Suppressor macrophage treated with lipopolysaccharide for 1 hour (primary cell): ENCODE data around the gene MUS81.
"Not testable (repeated sequence)": the region's sequence is repeated elsewhere in the genome, so short reads cannot be mapped to it uniquely, and the experiment has no call there.

Experiments
- DNase-seq, 3 donors: peaks; one replicate each; pipeline ENCODE4 v3.0.0-alpha.2; 2020 to 2022

The MUS81 gene

DNA sequence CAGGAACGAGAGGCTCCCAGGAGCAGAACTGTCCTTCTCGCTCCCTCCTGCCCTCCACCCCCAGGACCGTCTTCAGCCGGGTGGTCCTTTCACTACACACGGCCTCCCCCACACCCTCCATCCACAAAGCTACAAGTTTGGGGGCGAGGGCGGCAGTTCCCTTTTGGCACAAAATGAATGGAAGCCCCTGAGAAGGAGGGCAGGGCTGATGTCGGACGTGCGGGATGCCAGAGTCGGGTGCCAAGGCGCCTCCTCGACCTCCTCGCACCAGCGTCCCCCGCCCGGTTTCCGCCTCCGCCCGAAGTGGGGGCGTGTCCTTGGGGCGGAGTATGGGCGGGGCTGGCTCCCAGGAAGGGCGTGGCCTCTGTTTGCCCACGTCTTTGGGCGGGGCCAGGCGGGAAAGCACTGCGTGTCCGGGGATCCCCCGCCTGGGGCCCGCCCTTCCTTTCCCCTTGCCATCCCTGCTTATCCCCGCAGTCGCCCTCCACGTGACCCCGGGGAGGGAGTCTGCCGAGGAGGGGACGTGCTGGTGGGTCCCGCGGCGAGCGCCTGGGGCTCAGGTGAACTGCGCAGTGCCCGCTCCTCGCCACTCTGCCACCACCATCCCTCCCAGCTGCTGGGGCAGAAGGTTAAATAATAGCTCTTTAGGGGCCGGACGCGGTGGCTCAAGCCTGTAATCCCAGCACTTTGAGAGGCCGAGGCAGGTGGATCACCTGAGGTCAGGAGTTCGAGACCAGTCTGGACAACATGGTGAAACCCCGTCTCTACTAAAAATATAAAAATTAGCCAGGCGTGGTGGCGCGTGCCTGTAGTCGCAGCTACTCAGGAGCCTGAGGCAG is 13.3 kb downstream of the MUS81 start:
- peak; percentile 95 to 99 (median 97) for DNase-seq

DNA sequence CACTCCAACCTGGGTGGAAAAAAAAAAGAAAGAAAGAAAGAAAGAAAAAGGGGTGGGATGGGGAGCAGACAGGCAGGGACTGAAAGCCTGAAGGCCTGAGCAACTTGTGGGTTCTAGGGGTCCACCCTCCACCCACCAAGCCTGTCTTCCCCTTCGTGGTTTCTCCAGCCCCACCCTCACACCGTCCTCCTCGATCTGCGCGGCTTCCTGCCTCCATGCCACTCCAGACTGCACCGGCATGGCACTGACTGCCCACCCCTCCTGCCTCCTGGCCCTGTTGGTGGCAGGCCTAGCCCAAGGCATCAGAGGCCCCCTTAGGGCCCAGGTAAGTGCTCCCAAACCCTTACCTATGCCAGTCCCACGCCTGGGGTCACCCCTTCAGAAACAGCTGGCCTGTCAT is 19.4 kb downstream of the MUS81 start, which contains the start of gene CTSW:
Gene CTSW (plus strand): TSS at position 221 of the 400 bp plus-strand sequence. CDS start 18 bp downstream, at position 239.
- no peak for DNase-seq

DNA sequence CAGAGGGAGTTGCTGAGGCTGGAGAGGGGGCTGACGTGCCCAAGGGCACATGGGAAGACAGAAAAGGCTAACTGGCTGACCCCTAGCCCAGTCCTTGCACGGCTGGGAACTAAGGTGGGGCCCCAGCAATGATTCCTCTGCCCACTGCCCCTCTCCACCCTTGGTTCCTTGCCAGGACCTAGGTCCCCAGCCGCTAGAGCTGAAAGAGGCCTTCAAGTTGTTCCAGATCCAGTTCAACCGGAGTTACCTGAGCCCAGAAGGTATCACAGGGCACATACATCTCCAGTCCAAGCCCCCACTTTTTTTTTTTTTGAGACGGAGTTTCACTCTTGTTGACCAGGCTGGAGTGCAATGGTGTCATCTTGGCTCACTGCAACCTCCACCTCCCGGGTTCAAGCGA is 19.8 kb downstream of the MUS81 start:
- DNase-seq, result no peak

DNA sequence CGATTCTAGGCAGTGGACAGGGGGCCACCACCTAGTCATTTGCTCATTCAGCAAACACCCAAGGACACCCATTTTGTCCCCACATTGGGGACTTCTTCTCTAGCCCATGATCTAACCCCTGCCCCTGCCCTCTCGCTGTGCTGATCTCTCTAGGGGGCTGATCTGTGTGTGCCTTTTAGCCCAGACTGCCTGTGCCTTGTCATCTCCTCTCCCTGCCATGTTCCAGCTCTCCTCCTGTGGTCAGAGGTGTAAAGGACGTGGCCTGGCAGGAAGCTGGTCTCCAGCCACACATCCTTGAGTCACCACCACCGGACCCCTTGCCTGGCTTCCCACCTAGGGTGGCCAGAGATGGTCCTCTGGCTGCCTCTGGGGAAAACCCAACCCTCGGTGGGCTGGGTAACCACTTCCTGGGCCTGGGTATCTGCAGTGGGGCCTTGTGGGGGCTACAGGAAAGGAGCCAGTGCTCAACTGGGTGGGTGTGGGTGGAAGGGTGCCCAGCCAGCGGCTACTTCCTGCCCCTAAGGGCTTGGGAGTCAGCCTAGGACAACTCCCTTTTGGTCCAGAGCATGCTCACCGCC is 20.7 kb downstream of the MUS81 start:
- no peak for DNase-seq

DNA sequence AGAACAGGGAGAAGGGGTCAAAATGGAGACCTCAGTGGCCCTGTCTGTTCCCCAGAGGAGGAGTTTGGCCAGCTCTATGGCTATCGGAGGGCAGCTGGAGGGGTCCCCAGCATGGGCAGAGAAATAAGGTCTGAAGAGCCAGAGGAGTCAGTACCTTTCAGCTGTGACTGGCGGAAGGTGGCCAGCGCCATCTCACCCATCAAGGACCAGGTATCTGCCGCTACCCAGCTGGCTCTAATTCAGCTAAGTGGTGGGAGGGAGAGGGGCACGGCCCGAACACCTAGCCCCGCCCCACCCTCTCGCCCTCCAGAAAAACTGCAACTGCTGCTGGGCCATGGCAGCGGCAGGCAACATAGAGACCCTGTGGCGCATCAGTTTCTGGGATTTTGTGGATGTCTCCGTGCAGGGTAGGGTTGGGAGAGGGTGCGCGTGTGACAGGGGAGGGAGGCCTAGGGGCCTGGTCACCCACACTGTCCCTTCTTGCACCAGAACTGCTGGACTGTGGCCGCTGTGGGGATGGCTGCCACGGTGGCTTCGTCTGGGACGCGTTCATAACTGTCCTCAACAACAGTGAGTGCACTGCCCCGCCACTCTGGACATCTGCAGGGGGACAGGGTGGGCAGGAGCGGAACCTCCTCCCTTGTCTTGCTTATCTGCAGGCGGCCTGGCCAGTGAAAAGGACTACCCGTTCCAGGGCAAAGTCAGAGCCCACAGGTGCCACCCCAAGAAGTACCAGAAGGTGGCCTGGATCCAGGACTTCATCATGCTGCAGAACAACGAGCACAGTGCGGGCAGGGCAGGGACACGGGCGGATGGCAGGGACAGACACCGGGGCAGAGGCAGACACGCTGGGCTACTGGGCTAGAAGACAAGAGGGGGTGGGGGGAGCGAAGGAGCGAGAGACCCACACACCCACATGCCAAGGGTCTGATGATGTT is 22.2 kb downstream of the MUS81 start:
- no peak for DNase-seq

DNA sequence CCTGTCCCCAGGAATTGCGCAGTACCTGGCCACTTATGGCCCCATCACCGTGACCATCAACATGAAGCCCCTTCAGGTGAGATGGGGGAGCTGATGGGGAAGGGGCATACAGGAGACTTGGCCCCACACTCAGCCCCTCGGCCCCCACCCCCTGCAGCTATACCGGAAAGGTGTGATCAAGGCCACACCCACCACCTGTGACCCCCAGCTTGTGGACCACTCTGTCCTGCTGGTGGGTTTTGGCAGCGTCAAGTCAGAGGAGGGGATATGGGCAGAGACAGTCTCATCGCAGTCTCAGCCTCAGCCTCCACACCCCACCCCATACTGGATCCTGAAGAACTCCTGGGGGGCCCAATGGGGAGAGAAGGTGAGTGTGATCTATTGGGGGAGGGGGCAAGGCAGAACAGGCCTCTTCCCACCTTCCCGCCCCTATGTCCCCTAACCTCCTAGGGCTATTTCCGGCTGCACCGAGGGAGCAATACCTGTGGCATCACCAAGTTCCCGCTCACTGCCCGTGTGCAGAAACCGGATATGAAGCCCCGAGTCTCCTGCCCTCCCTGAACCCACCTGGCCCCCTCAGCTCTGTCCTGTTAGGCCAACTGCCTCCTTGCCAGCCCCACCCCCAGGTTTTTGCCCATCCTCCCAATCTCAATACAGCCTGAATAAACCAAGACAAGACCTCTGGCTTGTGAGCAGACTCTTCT is 23.0 kb downstream of the MUS81 start:
- no peak for DNase-seq

DNA sequence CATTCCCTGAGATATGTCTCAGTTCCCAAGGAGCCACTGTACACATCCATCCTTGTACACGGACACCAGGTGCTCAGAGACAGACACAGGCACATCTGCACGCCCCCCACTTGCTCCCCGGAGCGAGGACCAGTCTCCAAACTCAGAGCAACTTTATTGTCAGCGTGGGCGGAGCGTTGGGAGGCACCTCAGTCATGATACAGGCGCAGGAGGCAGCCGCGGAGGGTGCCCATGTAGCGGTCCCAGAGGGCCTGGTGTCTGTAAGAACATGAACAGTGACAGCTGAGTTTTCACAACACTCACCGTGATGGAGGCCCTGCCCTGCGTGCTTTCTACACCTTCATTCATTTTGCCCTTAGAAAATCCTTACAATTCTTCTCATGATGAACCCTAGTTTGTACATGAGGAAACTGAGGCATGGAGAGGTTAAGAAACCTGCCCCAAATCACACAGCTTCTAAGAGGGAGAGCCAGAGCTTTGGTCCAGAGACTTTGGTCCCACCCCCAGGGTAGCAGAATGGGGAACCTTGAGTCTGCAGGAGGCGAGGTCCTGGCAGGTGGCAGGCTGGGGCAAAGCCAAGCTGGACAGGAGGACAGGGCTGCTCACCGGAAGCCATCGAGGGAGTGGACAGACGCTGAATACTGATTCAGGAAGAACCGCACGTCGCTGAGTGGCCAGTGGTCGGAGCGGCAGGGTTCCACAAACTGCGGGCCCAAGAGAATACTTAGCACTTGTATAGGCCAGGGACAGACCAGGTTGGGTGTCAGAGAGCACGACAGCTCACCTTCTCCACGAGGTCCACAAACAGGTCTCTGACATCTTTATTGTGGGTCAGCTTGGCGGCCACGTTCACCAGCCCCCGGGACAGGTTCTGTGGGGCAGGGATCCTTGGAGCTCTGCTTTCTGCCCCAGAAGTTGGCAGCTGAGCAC is 23.8 kb downstream of the MUS81 start:
- no peak for DNase-seq

DNA sequence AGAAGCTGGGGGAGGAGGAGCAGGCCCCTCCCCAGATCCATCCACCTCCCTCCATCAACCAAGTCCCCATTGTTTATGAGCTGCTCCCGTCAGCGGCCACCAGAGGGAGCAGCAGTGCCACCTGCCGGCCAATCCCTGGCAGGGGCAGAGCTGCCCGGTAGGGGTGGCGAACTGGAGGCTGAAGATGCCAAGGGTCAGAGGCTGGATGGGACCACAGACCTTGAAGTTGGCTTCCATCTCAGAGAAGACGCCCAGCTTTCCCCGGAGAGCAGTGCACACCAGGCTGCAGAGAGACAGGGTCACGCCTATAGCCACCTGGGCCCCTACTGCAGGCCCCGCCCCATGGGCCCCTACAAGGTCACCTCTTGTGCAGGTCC is 24.5 kb downstream of the MUS81 start:
- peak; percentile 88 to 92 (median 90) for DNase-seq

DNA sequence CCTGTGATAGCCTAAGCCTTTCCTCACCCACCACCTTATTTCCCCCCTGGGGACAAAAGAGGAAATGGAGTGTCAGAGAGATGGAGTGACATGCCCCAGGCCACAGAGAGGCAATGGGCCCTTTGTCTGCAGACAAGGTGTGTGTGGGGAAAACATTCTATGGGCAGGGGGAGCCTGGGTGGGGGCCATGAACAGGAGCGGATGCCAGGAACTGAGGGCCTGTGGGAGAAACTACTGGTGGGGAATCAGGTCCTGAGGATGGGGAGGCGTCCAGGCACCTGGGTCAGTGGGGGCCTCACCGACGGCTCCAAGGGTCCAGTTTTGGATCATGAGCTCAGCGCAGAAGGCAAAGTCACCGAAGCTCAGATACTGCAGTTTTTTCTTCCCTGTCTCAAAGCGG is 25.0 kb downstream of the MUS81 start:
- no peak for DNase-seq

DNA sequence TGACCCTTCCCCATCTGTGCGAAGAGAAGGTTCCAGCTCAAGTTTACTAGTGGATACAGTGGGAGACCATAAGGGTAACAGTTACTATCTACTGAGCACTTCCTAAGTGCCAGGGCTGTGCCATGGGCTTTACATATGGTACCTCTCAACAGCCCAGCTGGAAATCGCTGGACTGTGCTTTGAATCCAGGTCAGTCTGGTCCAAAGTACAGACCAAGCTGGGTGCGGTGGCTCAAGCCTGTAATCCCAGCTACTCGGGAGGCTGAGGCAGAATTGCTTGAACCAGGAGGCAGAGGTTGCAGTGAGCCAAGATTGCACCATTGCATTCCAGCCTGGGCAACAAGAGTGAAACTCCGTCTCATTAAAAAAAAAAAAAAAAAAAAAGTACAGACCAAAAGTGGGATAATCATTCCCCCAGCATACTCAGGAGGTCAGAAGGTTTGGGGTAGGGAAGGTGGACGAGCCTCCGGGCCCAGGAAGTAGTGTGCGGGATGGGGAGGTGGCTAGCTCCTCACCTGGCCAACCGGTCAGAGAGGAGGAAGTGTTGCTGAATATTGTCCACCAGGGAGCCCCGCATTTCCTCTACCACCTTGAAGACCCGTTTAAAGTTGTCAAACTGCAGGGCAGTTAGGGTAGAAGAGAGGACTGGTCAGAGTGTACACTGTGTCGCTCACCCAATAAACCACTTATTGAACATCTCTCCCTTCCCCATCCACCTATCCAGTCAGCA is 25.7 kb downstream of the MUS81 start:
- no peak for DNase-seq

DNA sequence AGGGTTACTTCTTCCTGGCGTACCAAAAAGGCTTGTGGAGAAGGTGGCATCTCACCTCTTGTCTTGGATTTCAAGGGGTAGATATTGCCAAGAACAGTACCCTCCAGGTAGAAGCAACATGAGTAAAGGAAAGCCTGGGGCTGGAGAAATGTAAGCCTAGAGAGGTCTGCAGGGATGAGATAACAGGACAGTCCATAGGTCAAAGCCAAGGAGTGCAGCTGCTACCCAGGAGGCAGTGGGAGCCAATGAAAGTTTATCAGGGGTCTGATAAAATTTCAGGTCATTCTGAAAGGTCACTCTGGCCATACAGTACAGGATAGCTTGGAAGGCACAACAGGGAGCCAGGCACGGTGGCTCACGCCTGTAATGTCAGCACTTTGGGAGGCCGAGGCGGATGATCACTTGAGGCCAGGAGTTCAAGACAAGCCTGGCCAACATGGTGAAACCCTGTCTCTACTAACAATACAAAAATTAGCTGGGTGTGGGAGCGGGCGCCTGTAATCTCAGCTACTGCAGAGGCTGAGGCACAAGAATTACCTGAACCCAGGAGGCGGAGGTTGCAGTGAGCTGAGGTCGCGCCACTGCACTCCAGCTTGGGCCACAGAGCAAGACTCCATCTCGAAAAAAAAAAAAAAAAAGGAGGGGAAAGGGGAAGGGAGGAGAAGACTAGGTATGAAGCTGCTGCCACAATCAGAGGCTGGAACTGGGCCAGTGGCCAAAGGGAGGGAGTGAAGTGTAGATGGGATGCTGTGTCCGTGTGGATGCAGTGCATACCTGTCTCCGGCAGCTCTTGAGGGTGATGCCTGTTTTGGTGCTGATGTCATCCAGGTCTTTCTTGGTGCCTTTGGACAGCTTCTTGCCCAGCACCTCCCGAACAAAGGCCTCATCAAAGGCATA is 26.8 kb downstream of the MUS81 start:
- no peak for DNase-seq

DNA sequence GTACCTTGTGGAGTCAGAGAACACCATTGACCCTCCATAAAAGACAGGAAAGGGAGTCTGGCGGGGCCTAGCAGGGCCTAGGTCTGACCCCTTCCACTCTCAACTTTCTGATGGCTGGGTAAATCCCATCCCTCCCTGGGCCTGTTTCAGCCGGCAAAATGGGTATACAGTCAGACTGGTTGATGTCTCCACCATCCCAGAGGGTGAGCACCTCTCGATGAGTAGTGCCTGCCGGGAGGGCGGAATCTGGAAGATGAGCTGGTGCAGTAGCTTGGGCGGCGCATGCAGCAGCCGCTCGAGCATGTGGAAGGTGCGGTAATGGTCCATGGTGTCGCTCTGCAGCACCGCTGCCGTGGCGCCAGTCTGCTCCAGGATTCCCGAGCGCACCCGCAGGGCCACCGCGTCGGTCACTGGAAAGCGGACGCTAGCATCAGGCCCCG is 27.5 kb downstream of the MUS81 start:
- no peak for DNase-seq

DNA sequence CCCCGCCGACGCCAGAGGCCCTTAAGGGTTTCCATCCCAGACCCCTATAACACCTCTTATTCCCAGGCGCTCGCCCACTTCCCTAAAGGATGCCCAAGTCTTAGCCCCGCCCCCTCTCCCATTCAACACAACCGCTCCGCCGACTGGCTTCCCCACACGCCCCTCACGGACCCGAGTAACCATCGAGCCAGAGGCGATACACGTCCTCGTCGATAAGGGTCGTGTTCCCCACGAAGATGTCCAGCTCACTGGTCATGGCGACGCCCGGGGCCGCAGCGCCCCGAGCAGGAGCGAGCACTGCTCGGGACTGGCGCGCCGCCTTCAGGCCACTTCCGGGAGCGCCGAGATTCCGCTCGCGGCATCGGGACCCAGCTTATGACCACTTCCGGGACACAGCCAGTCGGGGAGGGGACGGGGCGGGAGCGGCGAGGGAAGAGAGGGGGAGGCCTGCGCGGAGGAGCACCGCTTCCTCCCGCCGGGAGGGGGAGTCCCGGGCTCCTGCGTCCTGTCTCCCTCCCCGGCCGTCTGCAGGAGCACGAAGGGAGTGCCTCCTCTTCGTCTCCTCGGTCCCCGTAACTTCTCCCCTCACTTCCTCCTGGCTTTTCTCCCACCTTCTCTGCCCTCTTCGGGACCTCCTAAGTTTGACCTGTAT is 28.1 kb downstream of the MUS81 start, which contains the start of gene FIBP:
Gene FIBP (minus strand): TSS at position 309 of the 652 bp plus-strand sequence. CDS start 53 bp downstream, at position 256.
- peak; percentile 96 to 99 (median 98) for DNase-seq

DNA sequence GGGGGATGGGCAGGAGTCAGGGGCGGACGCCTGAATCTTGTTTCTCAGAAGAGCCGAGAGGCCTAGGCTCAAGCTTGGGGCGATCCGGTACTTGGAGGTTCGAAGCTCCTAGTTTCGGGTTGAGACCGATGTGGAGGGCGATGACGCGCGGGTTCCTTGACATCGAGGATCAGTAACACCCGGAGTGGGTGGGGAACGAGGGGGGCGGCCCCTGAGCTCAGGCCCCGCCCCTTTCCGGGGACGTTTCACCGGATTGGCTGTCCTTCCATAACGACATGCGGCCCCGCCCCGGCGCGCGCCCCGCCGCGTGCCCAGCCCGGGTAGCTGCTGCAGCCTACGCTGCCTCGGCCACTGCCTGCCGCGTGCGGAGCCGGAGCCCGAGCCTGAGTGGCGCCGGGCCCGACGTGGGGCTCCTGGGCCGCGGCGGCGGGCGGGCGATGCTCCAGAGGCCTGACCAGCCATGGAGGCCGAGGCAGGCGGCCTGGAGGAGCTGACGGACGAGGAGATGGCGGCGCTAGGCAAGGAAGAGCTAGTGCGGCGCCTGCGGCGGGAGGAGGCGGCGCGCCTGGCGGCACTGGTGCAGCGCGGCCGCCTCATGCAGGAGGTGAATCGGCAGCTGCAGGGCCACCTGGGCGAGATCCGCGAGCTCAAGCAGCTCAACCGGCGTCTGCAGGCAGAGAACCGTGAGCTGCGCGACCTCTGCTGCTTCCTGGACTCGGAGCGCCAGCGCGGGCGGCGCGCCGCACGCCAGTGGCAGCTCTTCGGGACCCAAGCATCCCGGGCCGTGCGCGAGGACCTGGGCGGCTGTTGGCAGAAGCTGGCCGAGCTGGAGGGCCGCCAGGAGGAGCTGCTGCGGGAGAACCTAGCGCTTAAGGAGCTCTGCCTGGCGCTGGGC is 30.3 kb downstream of the MUS81 start, which contains the start of gene CCDC85B:
Gene CCDC85B (plus strand): TSS at position 350 of the 895 bp plus-strand sequence. CDS start 111 bp downstream, at position 461.
- DNase-seq, result peak; percentile 99 to 100 (median 99)

DNA sequence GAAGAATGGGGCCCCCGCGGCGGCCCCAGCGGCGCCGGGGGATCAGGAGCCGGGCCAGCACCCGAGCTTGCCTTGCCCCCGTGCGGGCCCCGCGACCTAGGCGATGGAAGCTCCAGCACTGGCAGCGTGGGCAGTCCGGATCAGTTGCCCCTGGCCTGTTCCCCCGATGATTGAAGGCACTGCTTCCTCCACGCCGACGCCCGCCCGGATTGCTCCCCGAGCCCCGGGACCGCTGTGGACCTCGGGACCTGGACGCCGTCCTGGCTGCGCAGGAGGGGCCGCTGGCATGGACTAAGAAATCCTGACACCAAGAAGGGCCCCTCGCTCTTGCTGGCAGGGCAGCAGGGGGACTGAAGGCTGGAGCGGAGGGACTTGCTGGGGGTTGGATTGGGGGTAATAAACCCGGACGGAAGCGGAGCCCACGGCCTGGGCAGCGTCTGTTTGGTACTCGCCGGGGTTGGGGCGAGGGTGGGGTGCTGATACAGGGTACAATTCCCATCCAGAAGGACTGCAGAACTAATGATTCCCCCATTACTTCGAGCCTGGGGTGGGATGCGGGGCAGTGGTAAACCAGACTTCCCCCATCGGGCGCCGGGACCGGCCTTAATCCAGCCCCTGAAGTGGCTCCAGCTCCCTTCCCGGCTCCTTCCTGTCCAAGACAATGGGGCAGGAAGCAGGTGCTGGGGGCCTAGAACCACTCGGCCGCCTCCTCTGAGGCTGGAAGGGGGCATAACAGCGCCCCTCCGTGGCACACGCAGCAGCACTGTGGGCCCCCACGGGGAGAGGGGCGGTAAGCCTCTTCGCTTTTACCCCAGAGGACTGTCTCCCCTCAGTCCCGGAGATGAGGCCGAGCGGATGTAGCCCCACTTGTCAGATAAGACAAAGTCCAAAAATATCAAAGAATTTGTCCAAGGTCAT is 31.2 kb downstream of the MUS81 start:
- DNase-seq, result peak in 1 of 3 donors; percentile 23

DNA sequence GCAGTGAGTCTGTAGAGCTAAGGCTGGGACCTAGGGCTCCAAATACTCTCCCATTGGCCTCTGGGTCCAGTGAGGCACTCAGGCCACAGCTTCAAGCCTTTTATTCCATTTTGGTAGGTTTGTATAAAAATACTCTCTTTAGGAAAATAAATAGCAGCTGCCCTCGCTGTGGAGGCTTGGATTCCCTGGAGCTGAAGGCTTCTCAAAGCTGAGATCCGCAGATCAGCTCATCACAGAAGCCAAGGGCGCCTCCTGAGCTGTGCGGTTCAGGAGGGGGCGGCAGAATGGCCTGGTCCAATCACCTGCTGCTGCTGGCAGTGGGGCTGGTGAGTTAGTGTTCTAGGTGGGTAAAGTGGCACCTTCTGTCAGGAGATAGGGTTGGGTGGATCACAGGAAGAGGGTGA is 31.9 kb downstream of the MUS81 start:
- not testable (repeated sequence) for DNase-seq
